Left forelimb (tissue), 1 donor: ENCODE measurements around the gene PRIM2.
"Not testable (repeated sequence)": the region's sequence is repeated elsewhere in the genome, so short reads cannot be mapped to it uniquely, and the experiment has no call there.

Experiments
- DNase-seq: peaks from one replicate; pipeline ENCODE4 v3.0.0-alpha.2; 2018; ENCODE audit warnings: low spot score

PRIM2 gene

GRCh38 chr6:57368965-57369731 lies 51.7 kb downstream of the PRIM2 start:
- DNase-seq, result not testable (repeated sequence)

- not testable (repeated sequence) for DNase-seq
Observed at GRCh38 chr6:57371779-57372178, 54.3 kb downstream of the PRIM2 start.

- DNase-seq, result not testable (repeated sequence)
Observed at GRCh38 chr6:57374764-57375163, 57.3 kb downstream of the PRIM2 start.

- not testable (repeated sequence) for DNase-seq
Observed at GRCh38 chr6:57376083-57376482, 58.7 kb downstream of the PRIM2 start.

GRCh38 chr6:57389038-57389592 lies 71.7 kb downstream of the PRIM2 start:
- not testable (repeated sequence) for DNase-seq

- DNase-seq, result not testable (repeated sequence)
Observed at GRCh38 chr6:57390818-57391217, 73.4 kb downstream of the PRIM2 start.

GRCh38 chr6:57392047-57392446 lies 74.6 kb downstream of the PRIM2 start:
- DNase-seq, result not testable (repeated sequence)

- DNase-seq, result not testable (repeated sequence)
Observed at GRCh38 chr6:57419341-57419740, 101.9 kb downstream of the PRIM2 start.

GRCh38 chr6:57421503-57421902 lies 104.1 kb downstream of the PRIM2 start:
- DNase-seq, result no peak

- no peak for DNase-seq
Observed at GRCh38 chr6:57423468-57423867, 106.0 kb downstream of the PRIM2 start.

GRCh38 chr6:57431742-57432141 lies 114.3 kb downstream of the PRIM2 start:
- DNase-seq, result not testable (repeated sequence)

GRCh38 chr6:57432157-57432556 lies 114.7 kb downstream of the PRIM2 start:
- DNase-seq, result no peak

GRCh38 chr6:57432919-57433684 lies 115.7 kb downstream of the PRIM2 start:
- no peak for DNase-seq

GRCh38 chr6:57433790-57434189 lies 116.4 kb downstream of the PRIM2 start:
- DNase-seq, result not testable (repeated sequence)

GRCh38 chr6:57434944-57435343 lies 117.5 kb downstream of the PRIM2 start:
- DNase-seq, result no peak

- DNase-seq, result no peak
Observed at GRCh38 chr6:57435475-57436160, 118.2 kb downstream of the PRIM2 start.

GRCh38 chr6:57440735-57441134 lies 123.3 kb downstream of the PRIM2 start:
- DNase-seq, result not testable (repeated sequence)

GRCh38 chr6:57442133-57442532 lies 124.7 kb downstream of the PRIM2 start:
- not testable (repeated sequence) for DNase-seq

GRCh38 chr6:57443181-57443580 lies 125.8 kb downstream of the PRIM2 start:
- not testable (repeated sequence) for DNase-seq

- not testable (repeated sequence) for DNase-seq
Observed at GRCh38 chr6:57444787-57445186, 127.4 kb downstream of the PRIM2 start.

- not testable (repeated sequence) for DNase-seq
Observed at GRCh38 chr6:57445379-57445778, 127.9 kb downstream of the PRIM2 start.
